ENCODE data around the gene WDFY3.

The WDFY3 gene

DNA sequence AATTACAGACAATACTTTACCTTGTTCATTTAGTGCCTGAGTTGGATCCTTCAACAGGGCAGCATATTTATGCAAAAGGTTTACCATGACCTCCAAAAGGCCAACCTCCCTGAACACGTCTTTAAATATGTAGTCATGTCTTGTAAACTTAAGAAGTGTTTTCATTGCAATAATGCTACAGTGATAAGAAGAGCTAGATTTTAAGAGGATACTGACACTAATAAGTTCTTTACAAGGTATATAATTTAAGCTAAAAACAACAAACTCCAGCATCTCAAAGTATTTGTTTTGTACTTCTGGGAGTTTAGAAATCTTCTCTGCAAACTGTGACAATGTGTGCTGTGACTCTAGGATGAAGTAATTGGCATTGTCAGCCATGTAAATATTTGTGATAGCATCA, 145.4 kb downstream of the WDFY3 start:
- Histone ChIP-seq H3K4me2 (ENCODE audit: low read depth, low read length, poor library complexity, severe bottlenecking) (no peak overlapping the region), H3K9me2 (replicated peaks; ENCODE audit: low read depth, low read length) (no peaks in the 10 kb centered on the region), H3K4me3 (ENCODE audit: low read length, poor library complexity, severe bottlenecking) (no peak overlapping the region), H3K9ac (ENCODE audit: low read depth, low read length, poor library complexity, severe bottlenecking) (no peak overlapping the region), H4K20me1 (ENCODE audit: insufficient read depth, low read length, poor library complexity, severe bottlenecking) (no peaks in the 10 kb centered on the region), H2AFZ (ENCODE audit: low read length) (no peak overlapping the region), H3K79me2 (ENCODE audit: insufficient read depth, low read length) (no peaks in the 10 kb centered on the region), H3K4me1 (ENCODE audit: insufficient read depth, low read length, poor library complexity, severe bottlenecking) (no peaks in the 10 kb centered on the region), H3F3A (ENCODE audit: low read depth) (no peaks in the 10 kb centered on the region), H3K9me3 (ENCODE audit: insufficient read depth, low read depth, low read length) (no peaks in the 10 kb centered on the region), H3K27me3 (ENCODE audit: insufficient read depth, low read length, poor library complexity, severe bottlenecking) (no peaks in the 10 kb centered on the region), H3K36me3 (ENCODE audit: insufficient read depth, low read length) (peaks cover 7% of the 10 kb centered on the region)
- TF ChIP-seq, protein P1, sequence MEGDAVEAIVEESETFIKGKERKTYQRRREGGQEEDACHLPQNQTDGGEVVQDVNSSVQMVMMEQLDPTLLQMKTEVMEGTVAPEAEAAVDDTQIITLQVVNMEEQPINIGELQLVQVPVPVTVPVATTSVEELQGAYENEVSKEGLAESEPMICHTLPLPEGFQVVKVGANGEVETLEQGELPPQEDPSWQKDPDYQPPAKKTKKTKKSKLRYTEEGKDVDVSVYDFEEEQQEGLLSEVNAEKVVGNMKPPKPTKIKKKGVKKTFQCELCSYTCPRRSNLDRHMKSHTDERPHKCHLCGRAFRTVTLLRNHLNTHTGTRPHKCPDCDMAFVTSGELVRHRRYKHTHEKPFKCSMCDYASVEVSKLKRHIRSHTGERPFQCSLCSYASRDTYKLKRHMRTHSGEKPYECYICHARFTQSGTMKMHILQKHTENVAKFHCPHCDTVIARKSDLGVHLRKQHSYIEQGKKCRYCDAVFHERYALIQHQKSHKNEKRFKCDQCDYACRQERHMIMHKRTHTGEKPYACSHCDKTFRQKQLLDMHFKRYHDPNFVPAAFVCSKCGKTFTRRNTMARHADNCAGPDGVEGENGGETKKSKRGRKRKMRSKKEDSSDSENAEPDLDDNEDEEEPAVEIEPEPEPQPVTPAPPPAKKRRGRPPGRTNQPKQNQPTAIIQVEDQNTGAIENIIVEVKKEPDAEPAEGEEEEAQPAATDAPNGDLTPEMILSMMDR (conservative IDR thresholded peaks at IDR 0.05; ENCODE audit: low read length): no peak
- TF ChIP-seq EZH2phosphoT487 (IDR thresholded peaks at IDR 0.05; ENCODE audit: borderline replicate concordance): no peak

DNA sequence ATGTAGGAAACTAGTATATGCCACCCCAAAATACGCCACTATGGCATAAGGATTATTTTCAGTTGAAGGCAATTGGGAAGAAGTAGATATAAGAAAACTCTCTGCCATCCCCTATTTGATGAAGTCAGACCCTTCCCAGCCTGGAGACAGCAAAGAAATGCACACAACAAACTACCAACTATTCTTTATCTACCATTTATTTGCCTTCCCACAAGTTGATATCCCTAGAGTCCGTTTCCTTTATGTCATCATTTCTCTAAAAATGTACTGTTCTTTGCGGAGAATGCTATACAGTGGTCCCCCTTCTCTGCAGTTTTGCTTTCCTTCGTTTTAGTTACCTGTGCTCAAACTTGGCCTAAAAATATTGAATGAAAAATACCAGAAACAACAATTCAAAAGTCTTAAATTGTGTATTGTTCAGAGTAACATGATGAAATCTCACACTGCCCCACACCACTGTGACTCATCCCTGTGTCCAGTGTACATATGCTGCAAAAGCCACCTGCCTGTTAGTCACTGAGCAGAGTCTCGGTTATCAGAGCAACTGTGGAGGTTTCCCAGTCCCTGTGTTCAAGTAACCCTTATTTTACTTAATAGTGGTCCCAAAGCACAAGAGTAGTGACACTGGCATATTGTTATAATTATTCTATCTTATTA, 152.3 kb downstream of the WDFY3 start:
- TF ChIP-seq, protein P1 (conservative IDR thresholded peaks at IDR 0.05; ENCODE audit: low read length): no peak
- TF ChIP-seq EZH2phosphoT487 (IDR thresholded peaks at IDR 0.05; ENCODE audit: borderline replicate concordance): no peak
- no peaks in the 10 kb centered on the region for H3K79me2 ChIP-seq (ENCODE audit: insufficient read depth, low read length)
- no peak overlapping the region for H3K4me2 ChIP-seq (ENCODE audit: low read depth, low read length, poor library complexity, severe bottlenecking)
- H3K36me3 ChIP-seq (ENCODE audit: insufficient read depth, low read length): peaks cover 8% of the 10 kb centered on the region
- H3K27me3 ChIP-seq (ENCODE audit: insufficient read depth, low read length, poor library complexity, severe bottlenecking): no peaks in the 10 kb centered on the region
- H3K9me3 ChIP-seq (ENCODE audit: insufficient read depth, low read depth, low read length): no peaks in the 10 kb centered on the region
- no peak overlapping the region for H2AFZ ChIP-seq (ENCODE audit: low read length)
- H3K9me2 ChIP-seq (replicated peaks; ENCODE audit: low read depth, low read length): no peaks in the 10 kb centered on the region
- no peak overlapping the region for H3K9ac ChIP-seq (ENCODE audit: low read depth, low read length, poor library complexity, severe bottlenecking)
- no peaks in the 10 kb centered on the region for H3F3A ChIP-seq (ENCODE audit: low read depth)
- no peaks in the 10 kb centered on the region for H3K4me1 ChIP-seq (ENCODE audit: insufficient read depth, low read length, poor library complexity, severe bottlenecking)
- no peaks in the 10 kb centered on the region for H4K20me1 ChIP-seq (ENCODE audit: insufficient read depth, low read length, poor library complexity, severe bottlenecking)
- H3K4me3 ChIP-seq (ENCODE audit: low read length, poor library complexity, severe bottlenecking): no peak overlapping the region

DNA sequence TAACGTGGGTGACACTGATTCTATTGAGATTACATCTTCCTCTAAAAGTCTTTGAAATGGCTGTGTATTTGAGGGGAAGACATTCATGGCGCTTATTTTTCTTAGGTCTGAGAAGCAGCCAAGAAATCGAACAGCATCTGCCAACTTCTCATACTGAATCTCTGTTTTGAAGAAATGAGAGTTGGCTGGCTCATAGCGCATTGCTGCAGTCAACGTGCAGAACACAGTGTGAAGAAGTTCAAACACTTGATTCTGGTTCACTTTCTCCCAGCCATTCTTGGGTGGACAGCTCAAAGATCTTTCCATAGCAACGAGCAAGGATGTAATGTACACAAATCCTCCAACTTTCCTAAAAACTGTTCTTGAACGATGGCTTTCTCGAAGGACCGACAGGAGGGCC, 156.5 kb downstream of the WDFY3 start:
- H4K20me1 ChIP-seq (ENCODE audit: insufficient read depth, low read length, poor library complexity, severe bottlenecking): no peaks in the 10 kb centered on the region
- TF ChIP-seq EZH2phosphoT487 (IDR thresholded peaks at IDR 0.05; ENCODE audit: borderline replicate concordance): no peak
- TF ChIP-seq, protein P1 (conservative IDR thresholded peaks at IDR 0.05; ENCODE audit: low read length): no peak
- no peak overlapping the region for H3K4me2 ChIP-seq (ENCODE audit: low read depth, low read length, poor library complexity, severe bottlenecking)
- H3K79me2 ChIP-seq (ENCODE audit: insufficient read depth, low read length): no peaks in the 10 kb centered on the region
- no peak overlapping the region for H2AFZ ChIP-seq (ENCODE audit: low read length)
- no peaks in the 10 kb centered on the region for H3K4me1 ChIP-seq (ENCODE audit: insufficient read depth, low read length, poor library complexity, severe bottlenecking)
- no peaks in the 10 kb centered on the region for H3K27me3 ChIP-seq (ENCODE audit: insufficient read depth, low read length, poor library complexity, severe bottlenecking)
- peaks cover 10% of the 10 kb centered on the region; the same call in 1 of the 2 replicates for H3K36me3 ChIP-seq (ENCODE audit: insufficient read depth, low read length)
- no peaks in the 10 kb centered on the region for H3K9me3 ChIP-seq (ENCODE audit: insufficient read depth, low read depth, low read length)
- H3K9ac ChIP-seq (ENCODE audit: low read depth, low read length, poor library complexity, severe bottlenecking): no peak overlapping the region
- no peaks in the 10 kb centered on the region for H3K9me2 ChIP-seq (replicated peaks; ENCODE audit: low read depth, low read length)
- H3F3A ChIP-seq (ENCODE audit: low read depth): no peaks in the 10 kb centered on the region
- no peak overlapping the region for H3K4me3 ChIP-seq (ENCODE audit: low read length, poor library complexity, severe bottlenecking)
